Measurements from ENCODE around the gene GSG1L.

Gene GSG1L

GRCh38 chr16:28092721-28093384 lies 29.3 kb upstream of the GSG1L start:
- no peak for DNase-seq (ENCODE audit: low read depth, low spot score)
- H3K27ac ChIP-seq = peak overlapping the region; percentile 60

- H3K27ac ChIP-seq = no peak overlapping the region
- DNase-seq (ENCODE audit: low read depth, low spot score) = no peak
Measured at GRCh38 chr16:28091656-28092055, 28.1 kb upstream of the GSG1L start.

- no peak for DNase-seq (ENCODE audit: low read depth, low spot score)
- H3K27ac ChIP-seq = no peak overlapping the region
Measured at GRCh38 chr16:28090646-28091377, 27.3 kb upstream of the GSG1L start.

- no peak for DNase-seq (ENCODE audit: low read depth, low spot score)
- H3K27ac ChIP-seq = no peak overlapping the region
Measured at GRCh38 chr16:28089992-28090365, 26.5 kb upstream of the GSG1L start.

- DNase-seq (ENCODE audit: low read depth, low spot score) = no peak
- H3K27ac ChIP-seq = no peak overlapping the region
Measured at GRCh38 chr16:28089205-28089991, 25.9 kb upstream of the GSG1L start.

GRCh38 chr16:28087675-28088300 lies 24.3 kb upstream of the GSG1L start:
- DNase-seq (ENCODE audit: low read depth, low spot score) = no peak

GRCh38 chr16:28087140-28087660 lies 23.7 kb upstream of the GSG1L start:
- H3K27ac ChIP-seq = no peak overlapping the region
- DNase-seq (ENCODE audit: low read depth, low spot score) = no peak

More at GRCh38 chr16:28087675-28088300, 24.3 kb upstream of the GSG1L start:
- no peak overlapping the region for H3K27ac ChIP-seq

- no peak overlapping the region for H3K27ac ChIP-seq
- DNase-seq (ENCODE audit: low read depth, low spot score) = no peak
Measured at GRCh38 chr16:28086186-28087139, 22.9 kb upstream of the GSG1L start.

GRCh38 chr16:28085389-28086171 lies 22.1 kb upstream of the GSG1L start:
- no peak for DNase-seq (ENCODE audit: low read depth, low spot score)
- no peak overlapping the region for H3K27ac ChIP-seq

- H3K27ac ChIP-seq = no peak overlapping the region
- DNase-seq (ENCODE audit: low read depth, low spot score) = no peak
Measured at GRCh38 chr16:28084209-28084608, 20.7 kb upstream of the GSG1L start.

- DNase-seq (ENCODE audit: low read depth, low spot score) = peak; percentile 14
- peak overlapping the region; percentile 62 for H3K27ac ChIP-seq
Measured at GRCh38 chr16:28082624-28083023, 19.1 kb upstream of the GSG1L start.

- no peak overlapping the region for H3K27ac ChIP-seq
- DNase-seq (ENCODE audit: low read depth, low spot score) = no peak
Measured at GRCh38 chr16:28081391-28081968, 18.0 kb upstream of the GSG1L start.

- no peak overlapping the region for H3K27ac ChIP-seq
- DNase-seq (ENCODE audit: low read depth, low spot score) = no peak
Measured at GRCh38 chr16:28078261-28078660, 14.7 kb upstream of the GSG1L start.

GRCh38 chr16:28073836-28074235 lies 10.3 kb upstream of the GSG1L start:
- no peak overlapping the region for H3K27ac ChIP-seq
- DNase-seq (ENCODE audit: low read depth, low spot score) = no peak

GRCh38 chr16:28072087-28072486 lies 8.6 kb upstream of the GSG1L start:
- no peak for DNase-seq (ENCODE audit: low read depth, low spot score)

GRCh38 chr16:28069971-28070794 lies 6.7 kb upstream of the GSG1L start:
- DNase-seq (ENCODE audit: low read depth, low spot score) = no peak
- H3K27ac ChIP-seq = no peak overlapping the region

More at GRCh38 chr16:28072087-28072486, 8.6 kb upstream of the GSG1L start:
- H3K27ac ChIP-seq = no peak overlapping the region

GRCh38 chr16:28068976-28069375 lies 5.5 kb upstream of the GSG1L start:
- H3K27ac ChIP-seq = no peak overlapping the region
- no peak for DNase-seq (ENCODE audit: low read depth, low spot score)
